SU-DHL-6 (cell line): ENCODE measurements around the gene WDR81.

Experiments used
- CTCF ChIP-seq: fragments of 200-600 bp; sonication (generic); IDR thresholded peaks from one replicate; pipeline ENCODE4 v1.5.1; 2017; ENCODE audit warnings: antibody characterized with exemption, mild to moderate bottlenecking, low read length, moderate library complexity; ENCODE audit not compliant: insufficient read depth, poor library complexity, severe bottlenecking
- EZH2phosphoT487 ChIP-seq: fragments of 200-600 bp; sonication (generic), shearing (Covaris generic); conservative IDR thresholded peaks from 2 replicates; pipeline ENCODE4 v1.6.1; 2018; ENCODE audit warnings: mild to moderate bottlenecking, antibody characterized with exemption, low read length, moderate library complexity, mixed read lengths

GRCh38 chr17:1742371-1743087 is 18.0 kb downstream of the WDR81 start, which contains the start of gene SERPINF2:
- TF ChIP-seq CTCF (no peak), EZH2phosphoT487 (no peak)
